Subcutaneous adipose tissue (tissue), 4 donors: ENCODE results near the gene ALG5. TPM values are rescaled to one million over a fixed set of nuclear protein-coding genes. Genes with fewer than 3 reads are reported as not detected.

Source experiments
- total RNA-seq, 4 donors: library from RNA; depleted of rRNA; stranded (reverse); fragments of >200 nt; gene quantifications; one replicate each; pipeline ENCODE4 v1.1.0, GENCODE V29; 2016
- TF ChIP-seq, protein P1 (sequence below): fragments of 450-650 bp; IDR thresholded peaks from one replicate; pipeline ENCODE4 v1.5.1; 2016; ENCODE audit warnings: low read depth, mild to moderate bottlenecking, control low read depth, antibody characterized with exemption, moderate library complexity

The ALG5 gene
- total RNA-seq, 4 donors from 2014 or later = 19.6 to 54.8 (median 31.0) TPM

DNA sequence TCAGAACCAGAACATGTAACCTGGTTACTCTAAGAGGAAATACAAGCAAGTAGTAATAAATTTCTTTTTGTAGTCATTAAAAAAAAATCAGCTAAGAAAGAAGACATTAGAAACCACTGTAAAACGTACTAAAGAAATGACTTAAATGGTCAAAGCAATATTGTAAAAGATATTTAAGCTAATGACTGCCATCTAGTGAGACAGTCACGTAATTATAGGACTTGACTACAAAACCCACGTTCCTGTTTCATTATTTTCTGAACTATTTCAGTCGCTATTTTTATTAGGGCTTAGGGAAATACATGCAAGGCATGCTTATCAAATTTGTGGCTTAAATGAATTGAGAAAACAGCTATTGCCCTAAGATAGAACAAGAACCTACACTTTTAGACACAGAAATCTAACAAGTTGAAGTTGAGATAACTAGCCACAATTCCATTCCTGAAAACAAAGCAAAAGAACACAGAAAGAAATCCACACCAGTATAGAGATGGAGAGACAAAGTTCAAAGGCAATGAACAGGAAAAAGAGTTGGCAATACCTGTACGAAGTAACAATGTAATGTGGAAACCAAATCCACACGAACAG lies 17.9 kb downstream of the ALG5 start:
- TF ChIP-seq, protein P1, sequence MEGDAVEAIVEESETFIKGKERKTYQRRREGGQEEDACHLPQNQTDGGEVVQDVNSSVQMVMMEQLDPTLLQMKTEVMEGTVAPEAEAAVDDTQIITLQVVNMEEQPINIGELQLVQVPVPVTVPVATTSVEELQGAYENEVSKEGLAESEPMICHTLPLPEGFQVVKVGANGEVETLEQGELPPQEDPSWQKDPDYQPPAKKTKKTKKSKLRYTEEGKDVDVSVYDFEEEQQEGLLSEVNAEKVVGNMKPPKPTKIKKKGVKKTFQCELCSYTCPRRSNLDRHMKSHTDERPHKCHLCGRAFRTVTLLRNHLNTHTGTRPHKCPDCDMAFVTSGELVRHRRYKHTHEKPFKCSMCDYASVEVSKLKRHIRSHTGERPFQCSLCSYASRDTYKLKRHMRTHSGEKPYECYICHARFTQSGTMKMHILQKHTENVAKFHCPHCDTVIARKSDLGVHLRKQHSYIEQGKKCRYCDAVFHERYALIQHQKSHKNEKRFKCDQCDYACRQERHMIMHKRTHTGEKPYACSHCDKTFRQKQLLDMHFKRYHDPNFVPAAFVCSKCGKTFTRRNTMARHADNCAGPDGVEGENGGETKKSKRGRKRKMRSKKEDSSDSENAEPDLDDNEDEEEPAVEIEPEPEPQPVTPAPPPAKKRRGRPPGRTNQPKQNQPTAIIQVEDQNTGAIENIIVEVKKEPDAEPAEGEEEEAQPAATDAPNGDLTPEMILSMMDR = no peak

DNA sequence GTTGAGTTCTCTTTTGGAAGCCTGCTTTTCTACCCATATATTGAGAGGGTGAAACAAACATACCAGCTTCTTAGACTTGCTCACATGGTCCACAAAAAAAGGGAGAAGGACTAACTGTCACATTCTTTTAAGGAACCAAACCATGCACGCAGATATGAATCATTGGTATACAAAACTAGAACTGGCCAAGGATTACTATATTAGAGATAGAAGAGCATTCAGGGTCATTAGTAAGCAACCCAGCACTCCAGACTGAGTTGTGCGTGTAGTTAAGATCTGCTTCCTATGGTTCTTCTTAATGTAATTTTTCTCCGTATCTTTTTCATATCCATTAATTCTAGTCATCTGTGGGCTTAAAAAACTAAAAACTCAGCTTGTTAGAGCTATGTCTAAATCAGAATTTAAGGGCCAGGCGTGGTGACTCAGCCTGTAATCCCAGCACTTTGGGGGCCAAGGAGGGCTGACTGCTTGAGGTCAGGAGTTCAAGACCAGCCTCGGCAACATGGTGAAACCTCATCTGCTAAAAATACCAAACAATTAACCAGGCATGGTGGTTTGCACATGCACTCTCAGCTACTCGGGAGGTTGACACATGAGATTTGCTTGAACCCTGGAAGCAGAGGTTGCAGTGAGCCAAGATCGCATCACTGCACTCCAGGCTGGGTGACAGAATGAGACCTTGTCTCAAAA lies 19.6 kb downstream of the ALG5 start:
- TF ChIP-seq, protein P1 = no peak

DNA sequence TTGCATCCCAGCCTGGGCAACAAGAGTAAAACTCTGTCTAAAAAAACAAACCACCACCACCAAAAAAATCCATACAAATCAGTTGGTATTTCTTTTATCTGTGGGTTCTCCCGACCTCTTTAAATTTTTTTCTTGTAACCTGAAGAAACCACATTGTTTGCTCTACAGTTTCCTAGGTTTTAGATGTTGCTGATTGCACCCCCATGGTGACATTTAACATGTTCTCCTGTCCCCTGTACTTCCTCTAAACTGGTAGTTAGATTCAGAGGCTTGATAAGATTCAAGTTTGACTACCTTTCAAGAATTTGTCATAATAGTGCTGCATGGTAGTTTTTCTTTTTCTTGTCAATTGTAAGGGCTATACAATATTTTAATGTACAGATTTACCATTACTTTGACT lies 24.0 kb downstream of the ALG5 start:
- TF ChIP-seq, protein P1 = no peak

DNA sequence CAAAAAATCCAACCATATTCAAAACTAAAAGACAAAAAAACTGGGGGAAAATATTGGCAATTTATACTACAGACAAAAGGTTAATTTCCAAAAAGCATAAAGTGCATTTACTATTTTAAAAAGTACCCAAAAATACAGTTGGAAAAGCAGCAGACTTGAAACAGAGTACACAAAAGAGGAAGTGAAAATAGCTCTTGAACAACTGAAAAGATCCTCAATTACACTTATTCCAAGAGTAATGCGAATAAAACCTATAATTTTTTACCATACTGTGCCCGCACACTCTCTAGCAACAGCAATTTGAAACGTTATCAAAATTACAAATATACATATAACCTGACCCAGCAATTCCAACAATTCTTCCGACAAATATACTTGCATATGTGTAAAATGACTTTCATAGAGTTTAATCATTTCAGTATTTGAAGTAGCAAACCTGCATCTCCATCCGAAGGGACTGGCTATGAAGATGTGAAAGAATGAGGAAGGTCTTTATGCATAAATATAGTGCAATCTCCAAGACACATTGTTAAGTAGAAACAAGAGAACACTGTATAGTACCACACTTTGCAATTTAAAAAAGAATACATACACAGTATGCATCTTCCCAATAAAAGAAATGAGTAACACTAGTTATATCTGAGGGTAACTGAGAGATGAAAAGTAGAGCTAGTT lies 25.4 kb downstream of the ALG5 start:
- TF ChIP-seq, protein P1 = no peak

DNA sequence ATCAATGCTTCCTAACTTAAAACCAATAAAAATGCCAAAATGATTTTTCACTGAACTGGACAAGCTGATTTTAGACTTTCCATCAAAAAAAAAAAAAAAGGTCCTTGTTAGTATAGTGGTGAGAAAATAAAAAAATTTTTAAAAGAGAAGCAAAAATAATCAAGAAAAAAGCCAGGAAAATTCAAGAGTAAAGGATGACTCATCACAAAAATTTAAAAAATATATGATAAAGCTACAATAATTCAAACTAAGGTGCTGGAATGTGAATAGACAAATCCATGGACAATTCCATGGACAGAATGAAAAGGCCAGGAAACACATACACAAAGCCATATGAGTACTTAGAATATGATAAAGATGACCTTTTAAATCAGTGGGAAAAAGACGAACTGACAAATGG lies 26.1 kb downstream of the ALG5 start:
- TF ChIP-seq, protein P1 = no peak

DNA sequence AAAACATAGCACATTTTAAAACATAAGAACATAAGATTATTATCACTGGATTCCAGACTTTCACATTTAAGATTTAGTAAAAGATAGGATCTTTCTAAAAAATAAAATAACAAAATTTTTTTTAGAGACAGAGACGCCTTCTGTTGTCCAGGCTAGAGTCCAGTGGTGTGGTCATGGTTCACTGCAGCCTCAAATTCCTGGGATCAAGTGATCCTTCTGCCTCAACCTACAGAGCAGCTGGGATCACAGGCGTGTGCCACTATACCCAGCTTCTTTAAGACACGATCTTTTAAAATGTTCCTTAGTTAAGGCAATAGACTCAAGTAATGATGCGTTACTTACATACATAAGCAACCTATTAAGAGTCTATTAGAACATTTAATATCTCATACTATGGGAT lies 32.7 kb downstream of the ALG5 start:
- TF ChIP-seq, protein P1 = no peak

DNA sequence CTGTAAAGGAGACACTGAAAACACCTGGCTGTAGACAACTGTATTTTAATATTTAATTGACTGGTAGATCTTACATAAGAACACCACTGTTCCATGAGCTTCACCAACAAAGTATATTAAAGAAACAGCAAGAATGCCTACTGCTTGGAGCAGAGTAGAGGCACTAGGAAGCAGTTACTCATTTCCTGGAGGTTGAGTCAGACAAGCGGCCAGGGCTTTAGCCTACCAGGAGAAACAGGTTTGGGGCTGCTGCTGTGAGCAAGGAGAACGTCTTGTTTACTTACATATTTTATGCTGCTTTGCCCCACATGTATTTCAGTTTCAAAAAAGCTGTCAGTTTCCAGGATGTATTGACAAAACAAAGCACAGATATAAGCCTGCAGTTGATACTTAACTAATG lies 33.4 kb downstream of the ALG5 start:
- TF ChIP-seq, protein P1 = no peak
